CD4-positive, alpha-beta T cell (primary cell): ENCODE data around the gene GALNT10. TPM values are rescaled to one million over a fixed set of nuclear protein-coding genes. Genes with fewer than 3 reads are reported as not detected.

Experiments
- ATAC-seq: fragments of 200-7000 bp; cut with Tn5 transposase; one replicate; pipeline ENCODE4 v1.10.0; 2022; ENCODE audit warnings: mild to moderate bottlenecking; ENCODE audit not compliant: poor library complexity
- CTCF ChIA-PET: fragments of 350-600 bp; sonication (Branson Sonifier 250); formaldehyde crosslinking; loops from one replicate; lab custom pipeline; 2021; ENCODE audit warnings: antibody characterized with exemption, inconsistent platforms; lab: Charles Lee
- POLR2A ChIA-PET: fragments of 350-600 bp; sonication (Branson Sonifier 250); formaldehyde crosslinking; loops from one replicate; lab custom pipeline; 2021; ENCODE audit warnings: antibody characterized with exemption, inconsistent platforms; lab: Charles Lee
- DNase-seq, 14 experiments: peaks; one replicate each; pipeline ENCODE4 v3.0.0-alpha.2; 2013 to 2020; ENCODE audit warnings: mixed read lengths in 2 of 14
- H3K27ac ChIP-seq, 2 donors: one replicate each; pipeline versions ENCODE4 v1.5.1 to v1.7.0; 2013; ENCODE audit warnings: low read length in 2 of 2, low read depth in 1 of 2, mild to moderate bottlenecking in 1 of 2
- H3K27me3 ChIP-seq, 2 experiments: 1 replicate in 1 of 2; 2 replicates in 1 of 2; pipeline versions ENCODE4 v1.6.1 to v1.7.0; 2013; ENCODE audit warnings: low read length in 2 of 2, control low read depth in 1 of 2, mild to moderate bottlenecking in 1 of 2, moderate library complexity in 1 of 2; ENCODE audit not compliant: insufficient read depth in 2 of 2, control insufficient read depth in 1 of 2
- H3K36me3 ChIP-seq: one replicate; pipeline ENCODE4 v1.6.1; 2013; ENCODE audit warnings: low read length, control low read depth; ENCODE audit not compliant: insufficient read depth
- H3K4me1 ChIP-seq: one replicate; pipeline ENCODE4 v1.6.1; 2013; ENCODE audit warnings: low read length, control low read depth; ENCODE audit not compliant: insufficient read depth
- H3K4me3 ChIP-seq: one replicate; pipeline ENCODE4 v1.5.1; 2013; ENCODE audit warnings: mild to moderate bottlenecking, low read length, moderate library complexity
- H3K9me3 ChIP-seq, 2 experiments: 1 replicate in 1 of 2; 2 replicates in 1 of 2; pipeline versions ENCODE4 v1.6.1 to v1.7.0; 2013; ENCODE audit warnings: low read length in 2 of 2, mild to moderate bottlenecking in 2 of 2, control low read depth in 1 of 2, moderate library complexity in 1 of 2; ENCODE audit not compliant: control insufficient read depth in 1 of 2, insufficient read depth in 1 of 2
- H3K27ac Mint-ChIP-seq: one replicate; pipeline ENCODE4 v1.8.0; 2020; ENCODE audit warnings: mixed read lengths
- H3K27me3 Mint-ChIP-seq: one replicate; pipeline ENCODE4 v1.8.0; 2021; ENCODE audit warnings: mixed read lengths
- H3K36me3 Mint-ChIP-seq: one replicate; pipeline ENCODE4 v1.8.0; 2021; ENCODE audit warnings: low read depth, mixed read lengths
- H3K4me1 Mint-ChIP-seq: one replicate; pipeline ENCODE4 v1.8.0; 2021; ENCODE audit warnings: low read depth, mixed read lengths
- H3K4me3 Mint-ChIP-seq: one replicate; pipeline ENCODE4 v1.8.0; 2020; ENCODE audit warnings: mild to moderate bottlenecking, mixed read lengths
- H3K9me3 Mint-ChIP-seq: one replicate; pipeline ENCODE4 v1.8.0; 2020; ENCODE audit warnings: mixed read lengths
- intact Hi-C, 2 experiments: fragments of 100-400 bp; cut with DNase I in 1 of 2; cut with micrococcal nuclease in 1 of 2; formaldehyde crosslinking; loops; one replicate each; pipeline versions ENCODE4 v1.15.1 to v1.9.0; 2023 to 2025; cut with DNase I, micrococcal nuclease
- total RNA-seq, 174 experiments: library from RNA in 2 of 174; stranded (reverse) in 2 of 174; gene quantifications; one replicate each; pipeline ENCODE4 v1.2.3 and lab custom pipeline; 2021 to 2026
- TF ChIP-seq, protein P1 (sequence below): fragments of 200-600 bp; IDR thresholded peaks from one replicate; pipeline ENCODE4 v1.8.0; 2022; ENCODE audit warnings: antibody characterized with exemption, mild to moderate bottlenecking

GALNT10 gene
- total RNA-seq, 2 experiments from 2014 or later = 21.7 to 23.0 TPM

DNA sequence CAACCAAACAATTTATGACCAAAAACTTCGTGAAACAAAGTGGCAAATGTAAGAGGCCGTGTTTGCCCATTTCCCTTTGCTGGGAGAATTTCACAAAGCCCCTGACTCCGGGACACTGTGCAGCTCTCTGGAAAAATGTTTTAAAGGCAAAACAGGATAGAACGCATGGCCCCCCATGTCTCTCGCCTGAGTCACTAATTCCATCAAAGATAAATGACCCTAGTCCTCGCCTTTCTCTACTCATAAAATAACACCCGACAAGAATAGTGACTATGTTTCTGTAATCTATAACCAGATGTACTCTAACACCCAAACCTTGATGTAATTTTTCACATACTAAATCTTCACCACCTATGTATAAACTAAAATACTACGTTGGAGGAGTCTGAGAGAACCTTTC lies 199.6 kb downstream of the GALNT10 start:
- ChIA-PET CTCF (no interaction called here), POLR2A (no interaction called here)
- H3K36me3 Mint-ChIP-seq = peaks cover 59% of the 10 kb centered on the region

GRCh38 chr5:154390746-154391359 lies 200.3 kb downstream of the GALNT10 start:
- DNase-seq = no peak
- Histone ChIP-seq H3K27me3 (no peaks in the 10 kb centered on the region), H3K4me3 (no peak overlapping the region), H3K36me3 (peaks cover 18% of the 10 kb centered on the region), H3K9me3 (no peaks in the 10 kb centered on the region), H3K27ac (no peak overlapping the region), H3K4me1 (no peaks in the 10 kb centered on the region)
- H3K4me1 Mint-ChIP-seq = peaks cover 5% of the 10 kb centered on the region
- intact Hi-C loops = no loop called here
- H3K27ac Mint-ChIP-seq = no peak overlapping the region
- TF ChIP-seq, protein P1, sequence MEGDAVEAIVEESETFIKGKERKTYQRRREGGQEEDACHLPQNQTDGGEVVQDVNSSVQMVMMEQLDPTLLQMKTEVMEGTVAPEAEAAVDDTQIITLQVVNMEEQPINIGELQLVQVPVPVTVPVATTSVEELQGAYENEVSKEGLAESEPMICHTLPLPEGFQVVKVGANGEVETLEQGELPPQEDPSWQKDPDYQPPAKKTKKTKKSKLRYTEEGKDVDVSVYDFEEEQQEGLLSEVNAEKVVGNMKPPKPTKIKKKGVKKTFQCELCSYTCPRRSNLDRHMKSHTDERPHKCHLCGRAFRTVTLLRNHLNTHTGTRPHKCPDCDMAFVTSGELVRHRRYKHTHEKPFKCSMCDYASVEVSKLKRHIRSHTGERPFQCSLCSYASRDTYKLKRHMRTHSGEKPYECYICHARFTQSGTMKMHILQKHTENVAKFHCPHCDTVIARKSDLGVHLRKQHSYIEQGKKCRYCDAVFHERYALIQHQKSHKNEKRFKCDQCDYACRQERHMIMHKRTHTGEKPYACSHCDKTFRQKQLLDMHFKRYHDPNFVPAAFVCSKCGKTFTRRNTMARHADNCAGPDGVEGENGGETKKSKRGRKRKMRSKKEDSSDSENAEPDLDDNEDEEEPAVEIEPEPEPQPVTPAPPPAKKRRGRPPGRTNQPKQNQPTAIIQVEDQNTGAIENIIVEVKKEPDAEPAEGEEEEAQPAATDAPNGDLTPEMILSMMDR = no peak
- no peaks in the 10 kb centered on the region for H3K27me3 Mint-ChIP-seq
- ChIA-PET POLR2A (no interaction called here), CTCF (no interaction called here)
- H3K9me3 Mint-ChIP-seq = no peaks in the 10 kb centered on the region
- ATAC-seq = no peak
- peaks cover 56% of the 10 kb centered on the region for H3K36me3 Mint-ChIP-seq
- H3K4me3 Mint-ChIP-seq = no peak overlapping the region

More for the DNA sequence above, 199.6 kb downstream of the GALNT10 start:
- Histone ChIP-seq H3K27ac (no peak overlapping the region), H3K4me1 (peaks cover 3% of the 10 kb centered on the region), H3K36me3 (peaks cover 20% of the 10 kb centered on the region), H3K9me3 (no peaks in the 10 kb centered on the region), H3K27me3 (no peaks in the 10 kb centered on the region), H3K4me3 (no peak overlapping the region)
- DNase-seq = no peak
- Mint-ChIP-seq H3K4me3 (no peak overlapping the region), H3K9me3 (no peaks in the 10 kb centered on the region), H3K27me3 (no peaks in the 10 kb centered on the region), H3K4me1 (peaks cover 4% of the 10 kb centered on the region), H3K27ac (no peak overlapping the region)
- no peak for ATAC-seq
- TF ChIP-seq, protein P1 = no peak
- intact Hi-C loops = no loop called here

GRCh38 chr5:154391788-154392187 lies 201.3 kb downstream of the GALNT10 start:
- POLR2A ChIA-PET = no interaction called here
- H3K36me3 Mint-ChIP-seq = peaks cover 53% of the 10 kb centered on the region
- H3K9me3 Mint-ChIP-seq = no peaks in the 10 kb centered on the region
- H3K4me3 ChIP-seq = no peak overlapping the region
- no peaks in the 10 kb centered on the region for H3K9me3 ChIP-seq
- H3K4me1 ChIP-seq = no peaks in the 10 kb centered on the region
- no peak overlapping the region for H3K27ac Mint-ChIP-seq
- no peaks in the 10 kb centered on the region for H3K27me3 ChIP-seq
- no peak overlapping the region for H3K27ac ChIP-seq
- CTCF ChIA-PET = no interaction called here
- peaks cover 5% of the 10 kb centered on the region for H3K4me1 Mint-ChIP-seq
- intact Hi-C loops = no loop called here
- H3K36me3 ChIP-seq = peaks cover 12% of the 10 kb centered on the region
- no peaks in the 10 kb centered on the region for H3K27me3 Mint-ChIP-seq
- no peak for ATAC-seq
- TF ChIP-seq, protein P1 = no peak
- no peak overlapping the region for H3K4me3 Mint-ChIP-seq
- no peak for DNase-seq
